HCT116 (cell line): ENCODE results near the gene BCKDK. TPM values are rescaled to one million over a fixed set of nuclear protein-coding genes. Genes with fewer than 3 reads are reported as not detected.

Experiments used
- ATAC-seq: fragments of 200-7000 bp; cut with Tn5 transposase; 2 replicates; pipeline ENCODE4 v1.9.1; 2020; ENCODE audit warnings: mild to moderate bottlenecking, moderate library complexity
- BruUV-seq: library from RNA; stranded (reverse); fragments of 400-500 nt; replicated peaks from 2 replicates; lab custom pipeline; 2021; lab: Mats Ljungman, UMichigan
- CTCF ChIA-PET: fragments of 300-600 bp; sonication (Branson Sonifier 250); formaldehyde crosslinking; loops from one replicate; lab custom pipeline; 2021; ENCODE audit warnings: antibody characterized with exemption; lab: Charles Lee
- POLR2A ChIA-PET: fragments of 300-600, 350-600 bp; sonication (Branson Sonifier 250); formaldehyde crosslinking; loops from one replicate; lab custom pipeline; 2021; ENCODE audit warnings: antibody characterized with exemption; lab: Charles Lee
- RAD21 ChIA-PET, 2 experiments: fragments of 300-600 bp; sonication (Branson Sonifier 250); formaldehyde crosslinking; loops; one replicate each; lab custom pipeline; 2023; ENCODE audit warnings: low total read pairs in 2 of 2; ENCODE audit not compliant: uncharacterized antibody in 2 of 2, unreplicated experiment in 2 of 2, low non-redundant PET in 1 of 2; lab: Charles Lee
- DNase-seq: peaks from one replicate; pipeline ENCODE4 v3.0.0-alpha.2; 2010; ENCODE audit warnings: low read depth, low spot score
- H2AFZ ChIP-seq: fragments of 200-600 bp; shearing (Covaris generic), sonication (generic); 2 replicates; pipeline ENCODE4 v1.6.1; 2017; ENCODE audit warnings: low read depth, mixed run types, mixed read lengths, antibody characterized with exemption, low read length; ENCODE audit not compliant: poor library complexity, severe bottlenecking
- H3K27ac ChIP-seq: 2 replicates; pipeline ENCODE4 v1.5.1; 2012; ENCODE audit warnings: low read depth, low read length
- H3K27me3 ChIP-seq: fragments of 200-600 bp; sonication (generic); 2 replicates; pipeline ENCODE4 v1.6.1; 2016; ENCODE audit warnings: mixed run types, low read length, mixed read lengths; ENCODE audit not compliant: insufficient read depth
- H3K36me3 ChIP-seq, 2 experiments: fragments of 200-500 bp in 1 of 2; fragments of 200-600 bp in 1 of 2; sonication (Bioruptor generic) in 1 of 2; sonication (generic) in 1 of 2; 2 replicates each; pipeline versions ENCODE4 v1.5.1 to v1.6.1; 2014 to 2016; ENCODE audit warnings: low read length in 2 of 2, inconsistent platforms in 1 of 2, mixed read lengths in 1 of 2, mixed run types in 1 of 2; ENCODE audit not compliant: insufficient read depth in 2 of 2, control insufficient read depth in 1 of 2
- H3K4me1 ChIP-seq, 2 experiments: fragments of 200-600 bp in 1 of 2; sonication (generic) in 1 of 2; 2 replicates each; pipeline versions ENCODE4 v1.5.1 to v1.6.1; 2012 to 2017; ENCODE audit warnings: low read length in 2 of 2, inconsistent platforms in 1 of 2, mild to moderate bottlenecking in 1 of 2, mixed read lengths in 1 of 2, mixed run types in 1 of 2, moderate library complexity in 1 of 2; ENCODE audit not compliant: insufficient read depth in 2 of 2, control insufficient read depth in 1 of 2
- H3K4me2 ChIP-seq: fragments of 200-600 bp; sonication (generic); 2 replicates; pipeline ENCODE4 v1.6.1; 2017; ENCODE audit warnings: mixed run types, low read length, mixed read lengths
- H3K4me3 ChIP-seq, 2 experiments: fragments of 200-600 bp in 1 of 2; sonication (generic) in 1 of 2; replicated peaks in 1 of 2; 2 replicates each; pipeline ENCODE4 v1.5.1; 2011 to 2016; ENCODE audit warnings: low read length in 2 of 2, control low read depth in 1 of 2, low read depth in 1 of 2, mild to moderate bottlenecking in 1 of 2, mixed read lengths in 1 of 2, mixed run types in 1 of 2
- H3K79me2 ChIP-seq: fragments of 200-600 bp; sonication (generic); 2 replicates; pipeline ENCODE4 v1.6.1; 2017; ENCODE audit warnings: mild to moderate bottlenecking, mixed run types, low read length, moderate library complexity, mixed read lengths; ENCODE audit not compliant: insufficient read depth
- H3K9ac ChIP-seq: fragments of 200-600 bp; sonication (generic); 2 replicates; pipeline ENCODE4 v1.6.1; 2016; ENCODE audit warnings: low read length, mixed read lengths
- H3K9me2 ChIP-seq: fragments of 200-600 bp; sonication (generic), shearing (Covaris generic); 2 replicates; pipeline ENCODE4 v1.6.1; 2017; ENCODE audit warnings: mixed run types, mild to moderate bottlenecking, moderate library complexity; ENCODE audit not compliant: insufficient read depth
- H3K9me3 ChIP-seq, 2 experiments: fragments of 200-500 bp in 1 of 2; fragments of 200-600 bp in 1 of 2; sonication (Bioruptor generic) in 1 of 2; sonication (generic) in 1 of 2; 2 replicates each; pipeline ENCODE4 v1.6.1; 2014 to 2017; ENCODE audit warnings: low read length in 2 of 2, mixed read lengths in 2 of 2, inconsistent platforms in 1 of 2, low read depth in 1 of 2, mild to moderate bottlenecking in 1 of 2, mixed run types in 1 of 2, moderate library complexity in 1 of 2; ENCODE audit not compliant: control insufficient read depth in 1 of 2, insufficient read depth in 1 of 2
- H4K20me1 ChIP-seq: fragments of 200-600 bp; sonication (generic), shearing (Covaris generic); 2 replicates; pipeline ENCODE4 v1.6.1; 2017; ENCODE audit warnings: mixed run types, mild to moderate bottlenecking, moderate library complexity; ENCODE audit not compliant: insufficient read depth
- EGR1 ChIP-seq: IDR thresholded peaks from 2 replicates; pipeline ENCODE4 v1.6.1; 2012; ENCODE audit warnings: low read depth
- EZH2 ChIP-seq: fragments of 200-600 bp; sonication (generic); IDR thresholded peaks from 2 replicates; pipeline ENCODE4 v1.6.1; 2017; ENCODE audit warnings: antibody characterized with exemption, mixed run types
- FOSL1 ChIP-seq: IDR thresholded peaks from 2 replicates; pipeline ENCODE4 v1.6.1; 2012; ENCODE audit warnings: low read depth
- RAD21 ChIP-seq: IDR thresholded peaks from 2 replicates; pipeline ENCODE4 v1.6.1; 2012; ENCODE audit warnings: low read depth, mild to moderate bottlenecking
- REST ChIP-seq: IDR thresholded peaks from 2 replicates; pipeline ENCODE4 v1.6.1; 2012; ENCODE audit warnings: low read depth
- SIN3A ChIP-seq: IDR thresholded peaks from 2 replicates; pipeline ENCODE4 v1.6.1; 2012; ENCODE audit warnings: low read depth
- YY1 ChIP-seq: IDR thresholded peaks from 2 replicates; pipeline ENCODE4 v1.6.1; 2011; ENCODE audit warnings: low read length, low read depth, moderate library complexity, mild to moderate bottlenecking; ENCODE audit not compliant: insufficient replicate concordance; ENCODE audit errors: extremely low read depth
- intact Hi-C: fragments of 100-400 bp; cut with micrococcal nuclease; formaldehyde crosslinking; loops from 2 replicates; pipeline ENCODE4 v1.10.0; 2022
- total RNA-seq: library from RNA; stranded (reverse); gene quantifications from one replicate; pipeline ENCODE4 v1.2.1, GENCODE V29; 2021; ENCODE audit not compliant: unreplicated experiment

The BCKDK gene
- total RNA-seq, 1 experiment from 2014 or later, result 60.7 TPM

- Histone ChIP-seq H3K4me3 (no peak overlapping the region), H2AFZ (no peak overlapping the region), H3K9me3 (no peaks in the 10 kb centered on the region), H3K4me2 (no peak overlapping the region), H4K20me1 (no peaks in the 10 kb centered on the region), H3K9me2 (no peaks in the 10 kb centered on the region), H3K36me3 (peaks cover 0 to 14% of the 10 kb centered on the region in 2 experiments; a peak in 3 of 4 replicates), H3K27ac (no peak overlapping the region), H3K27me3 (no peaks in the 10 kb centered on the region)
- BruUV-seq, result no TSS peak
- no peak for ATAC-seq
- RAD21 ChIA-PET, result no interaction called here
- intact Hi-C loops, result no loop called here
- CTCF ChIA-PET, result no interaction called here
- DNase-seq, result no peak
- TF ChIP-seq REST, result no peak
- no peak for TF ChIP-seq SIN3A
- no peak for TF ChIP-seq FOSL1
- TF ChIP-seq EGR1, result no peak
- TF ChIP-seq YY1, result no peak
- no peak for TF ChIP-seq RAD21
- TF ChIP-seq EZH2, result no peak
- TF ChIP-seq, all 23 proteins: peak for 0
- H3K4me1 ChIP-seq, result peaks cover under 1 to 5% of the 10 kb centered on the region in 2 experiments; a peak in 2 of 4 replicates
- POLR2A ChIA-PET, result interaction anchor here (0.5 kb wide), 1 partner anchor 173 kb away, joined by 3 read pairs; no protein-coding TSS in a partner anchor
- H3K9ac ChIP-seq, result no peak overlapping the region
- peaks cover 16% of the 10 kb centered on the region for H3K79me2 ChIP-seq
These were observed 20.7 kb upstream of the BCKDK start for GRCh38 chr16:31087481-31087880.
